ENCODE measurements around the gene UFC1.

DNA sequence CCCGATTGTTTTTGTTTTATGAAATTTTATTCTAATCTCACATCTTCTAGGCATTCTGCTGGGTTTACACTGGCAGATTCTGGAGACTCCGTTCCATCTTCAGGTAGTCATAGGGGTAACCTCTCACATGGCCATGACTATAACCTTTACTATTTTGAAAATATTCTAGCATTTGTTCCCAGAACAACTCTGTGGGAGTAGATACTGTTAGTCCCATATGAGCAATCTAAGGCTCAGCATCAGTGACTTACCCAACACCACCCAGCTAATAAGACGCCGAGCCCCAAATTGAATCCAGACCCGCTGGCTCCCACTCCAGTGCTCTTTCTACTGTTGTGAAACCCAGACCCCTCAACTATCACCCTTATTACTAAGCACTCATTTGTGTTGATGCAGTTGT is 35.3 kb downstream of the UFC1 start:
- TF ChIP-seq POLR2A (IDR thresholded peaks at IDR 0.05), result no peak
- TF ChIP-seq POLR2AphosphoS5 (IDR thresholded peaks at IDR 0.05), result no peak
- TF ChIP-seq, protein P1, sequence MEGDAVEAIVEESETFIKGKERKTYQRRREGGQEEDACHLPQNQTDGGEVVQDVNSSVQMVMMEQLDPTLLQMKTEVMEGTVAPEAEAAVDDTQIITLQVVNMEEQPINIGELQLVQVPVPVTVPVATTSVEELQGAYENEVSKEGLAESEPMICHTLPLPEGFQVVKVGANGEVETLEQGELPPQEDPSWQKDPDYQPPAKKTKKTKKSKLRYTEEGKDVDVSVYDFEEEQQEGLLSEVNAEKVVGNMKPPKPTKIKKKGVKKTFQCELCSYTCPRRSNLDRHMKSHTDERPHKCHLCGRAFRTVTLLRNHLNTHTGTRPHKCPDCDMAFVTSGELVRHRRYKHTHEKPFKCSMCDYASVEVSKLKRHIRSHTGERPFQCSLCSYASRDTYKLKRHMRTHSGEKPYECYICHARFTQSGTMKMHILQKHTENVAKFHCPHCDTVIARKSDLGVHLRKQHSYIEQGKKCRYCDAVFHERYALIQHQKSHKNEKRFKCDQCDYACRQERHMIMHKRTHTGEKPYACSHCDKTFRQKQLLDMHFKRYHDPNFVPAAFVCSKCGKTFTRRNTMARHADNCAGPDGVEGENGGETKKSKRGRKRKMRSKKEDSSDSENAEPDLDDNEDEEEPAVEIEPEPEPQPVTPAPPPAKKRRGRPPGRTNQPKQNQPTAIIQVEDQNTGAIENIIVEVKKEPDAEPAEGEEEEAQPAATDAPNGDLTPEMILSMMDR (IDR thresholded peaks at IDR 0.05), result no peak
- no peak for TF ChIP-seq EP300 (IDR thresholded peaks at IDR 0.05)

Measured in gastroesophageal sphincter (tissue), 3 donors.